H1 (cell line): Measurements from ENCODE around the gene MTR.

Experiments used
- CBX8 ChIP-seq: fragments of 300-800, 300-1000 bp; sonication (generic); IDR thresholded peaks from 2 replicates; pipeline ENCODE4 v1.7.1; 2016; ENCODE audit warnings: low read depth, low read length, borderline replicate concordance
- CEBPB ChIP-seq: IDR thresholded peaks from 2 replicates; pipeline ENCODE4 v1.6.1; 2012; ENCODE audit warnings: low read depth, low read length
- CHD2 ChIP-seq: IDR thresholded peaks from 2 replicates; pipeline ENCODE4 v1.6.1; 2012; ENCODE audit warnings: low read length, improper control_type of control experiment
- EZH2 ChIP-seq: fragments of 200-600 bp; sonication (generic); IDR thresholded peaks from 2 replicates; pipeline ENCODE4 v1.7.1; 2012; ENCODE audit warnings: low read depth, mild to moderate bottlenecking, moderate library complexity, low read length, inconsistent platforms; ENCODE audit not compliant: severe bottlenecking
- FOSL1 ChIP-seq: IDR thresholded peaks from 2 replicates; pipeline ENCODE4 v1.6.1; 2011; ENCODE audit warnings: mild to moderate bottlenecking, low read depth, low read length, moderate library complexity; ENCODE audit not compliant: insufficient read depth
- JUN ChIP-seq: IDR thresholded peaks from 2 replicates; pipeline ENCODE4 v1.6.1; 2011; ENCODE audit warnings: low read depth, mild to moderate bottlenecking, improper control_type of control experiment, low read length
- POLR2A ChIP-seq, 2 experiments: IDR thresholded peaks; 1 replicate in 1 of 2; 2 replicates in 1 of 2; pipeline ENCODE4 v1.6.1; 2011; ENCODE audit warnings: low read depth in 2 of 2, low read length in 2 of 2, mild to moderate bottlenecking in 2 of 2; ENCODE audit errors: control extremely low read depth in 1 of 2
- TF ChIP-seq, protein P1 (sequence below), 3 experiments: IDR thresholded peaks; 1 replicate in 2 of 3; 2 replicates in 1 of 3; pipeline versions ENCODE4 v1.5.1 to v1.6.1; 2011; ENCODE audit warnings: low read length in 3 of 3, mild to moderate bottlenecking in 3 of 3, inconsistent platforms in 2 of 3, low read depth in 1 of 3, moderate library complexity in 1 of 3; ENCODE audit not compliant: insufficient read depth in 1 of 3; ENCODE audit errors: control extremely low read depth in 1 of 3

- TF ChIP-seq CBX8 (no peak), JUN (no peak), POLR2A (IDR thresholded peaks at IDR 0.05; ENCODE audit: control extremely low read depth in 1 of 2, low read depth in 2 of 2, low read length in 2 of 2) (no peak), CEBPB (no peak), CHD2 (no peak), EZH2 (no peak), FOSL1 (no peak)
- TF ChIP-seq, protein P1, sequence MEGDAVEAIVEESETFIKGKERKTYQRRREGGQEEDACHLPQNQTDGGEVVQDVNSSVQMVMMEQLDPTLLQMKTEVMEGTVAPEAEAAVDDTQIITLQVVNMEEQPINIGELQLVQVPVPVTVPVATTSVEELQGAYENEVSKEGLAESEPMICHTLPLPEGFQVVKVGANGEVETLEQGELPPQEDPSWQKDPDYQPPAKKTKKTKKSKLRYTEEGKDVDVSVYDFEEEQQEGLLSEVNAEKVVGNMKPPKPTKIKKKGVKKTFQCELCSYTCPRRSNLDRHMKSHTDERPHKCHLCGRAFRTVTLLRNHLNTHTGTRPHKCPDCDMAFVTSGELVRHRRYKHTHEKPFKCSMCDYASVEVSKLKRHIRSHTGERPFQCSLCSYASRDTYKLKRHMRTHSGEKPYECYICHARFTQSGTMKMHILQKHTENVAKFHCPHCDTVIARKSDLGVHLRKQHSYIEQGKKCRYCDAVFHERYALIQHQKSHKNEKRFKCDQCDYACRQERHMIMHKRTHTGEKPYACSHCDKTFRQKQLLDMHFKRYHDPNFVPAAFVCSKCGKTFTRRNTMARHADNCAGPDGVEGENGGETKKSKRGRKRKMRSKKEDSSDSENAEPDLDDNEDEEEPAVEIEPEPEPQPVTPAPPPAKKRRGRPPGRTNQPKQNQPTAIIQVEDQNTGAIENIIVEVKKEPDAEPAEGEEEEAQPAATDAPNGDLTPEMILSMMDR (IDR thresholded peaks at IDR 0.05; ENCODE audit: control extremely low read depth in 1 of 3, insufficient read depth in 1 of 3, low read depth in 1 of 3, low read length in 3 of 3), result no peak
Measured at GRCh38 chr1:236907205-236907604, 112.1 kb downstream of the MTR start.
